NCI-H128 (cell line): ENCODE data around the gene NEGR1.
A peak's percentile ranks its signal among the peaks of the same experiment; 100 is the strongest.

Source experiments
- DNase-seq: peaks from one replicate; lab custom pipeline; 2025; ENCODE audit not compliant: unreplicated experiment; lab: John Stamatoyannopoulos, UW

The NEGR1 gene

GRCh38 chr1:71869326-71869725 lies 413.0 kb downstream of the NEGR1 start:
- no peak for DNase-seq

GRCh38 chr1:71862756-71863155 lies 419.6 kb downstream of the NEGR1 start:
- no peak for DNase-seq

GRCh38 chr1:71861022-71861421 lies 421.3 kb downstream of the NEGR1 start:
- no peak for DNase-seq

GRCh38 chr1:71859806-71860205 lies 422.5 kb downstream of the NEGR1 start:
- DNase-seq = no peak

- no peak for DNase-seq
These were observed 424.5 kb downstream of the NEGR1 start for GRCh38 chr1:71857862-71858261.

- DNase-seq = no peak
These were observed 429.0 kb downstream of the NEGR1 start for GRCh38 chr1:71853360-71853759.

- DNase-seq = no peak
These were observed 431.4 kb downstream of the NEGR1 start for GRCh38 chr1:71850936-71851335.

- no peak for DNase-seq
These were observed 431.8 kb downstream of the NEGR1 start for GRCh38 chr1:71850515-71850914.

- no peak for DNase-seq
These were observed 439.3 kb downstream of the NEGR1 start for GRCh38 chr1:71843012-71843411.

- DNase-seq = no peak
These were observed 442.5 kb downstream of the NEGR1 start for GRCh38 chr1:71839876-71840275.

- DNase-seq = no peak
These were observed 445.4 kb downstream of the NEGR1 start for GRCh38 chr1:71836904-71837303.

- DNase-seq = no peak
These were observed 446.9 kb downstream of the NEGR1 start for GRCh38 chr1:71835442-71835813.

GRCh38 chr1:71834601-71835441 lies 447.5 kb downstream of the NEGR1 start:
- no peak for DNase-seq

- DNase-seq = no peak
These were observed 450.7 kb downstream of the NEGR1 start for GRCh38 chr1:71831646-71832045.

- no peak for DNase-seq
These were observed 453.0 kb downstream of the NEGR1 start for GRCh38 chr1:71829346-71829745.

GRCh38 chr1:71828431-71829012 lies 453.8 kb downstream of the NEGR1 start:
- no peak for DNase-seq

- DNase-seq = no peak
These were observed 458.5 kb downstream of the NEGR1 start for GRCh38 chr1:71823708-71824305.

GRCh38 chr1:71817028-71817427 lies 465.3 kb downstream of the NEGR1 start:
- no peak for DNase-seq

- no peak for DNase-seq
These were observed 473.3 kb downstream of the NEGR1 start for GRCh38 chr1:71809085-71809484.

GRCh38 chr1:71804140-71804539 lies 478.2 kb downstream of the NEGR1 start:
- no peak for DNase-seq

- peak; percentile 36 for DNase-seq
These were observed 486.3 kb downstream of the NEGR1 start for GRCh38 chr1:71796006-71796405.

GRCh38 chr1:71792264-71792663 lies 490.1 kb downstream of the NEGR1 start:
- no peak for DNase-seq
